Left ventricle myocardium superior (tissue), 1 donor: ENCODE data around the gene SIPA1L3. TPM values are rescaled to one million over a fixed set of nuclear protein-coding genes. Genes with fewer than 3 reads are reported as not detected.
"Not testable (repeated sequence)": the region's sequence is repeated elsewhere in the genome, so short reads cannot be mapped to it uniquely, and the experiment has no call there.

Experiments
- ATAC-seq: fragments of 200-7000 bp; cut with Tn5 transposase; one replicate; pipeline ENCODE4 v1.9.1; 2020; ENCODE audit warnings: mild to moderate bottlenecking, moderate library complexity
- DNase-seq: peaks from one replicate; pipeline ENCODE4 v3.0.0-alpha.2; 2020
- intact Hi-C: fragments of 100-400 bp; cut with micrococcal nuclease; formaldehyde crosslinking; loops from one replicate; pipeline ENCODE4 v1.11.0; 2022
- total RNA-seq: library from RNA; stranded (reverse); fragmentation: NEBNext Ultra II Directional; extraction: Animal tissue kit (Norgen Biotek cat#: 25700); gene quantifications from one replicate; pipeline ENCODE4 v1.2.1, GENCODE V29; 2021
- donor health status: DM: no; HTN: yes; CAD: no; lungs with severe emphysema.

SIPA1L3 gene
- total RNA-seq, 1 donor from 2014 or later, result 10.5 TPM

DNA sequence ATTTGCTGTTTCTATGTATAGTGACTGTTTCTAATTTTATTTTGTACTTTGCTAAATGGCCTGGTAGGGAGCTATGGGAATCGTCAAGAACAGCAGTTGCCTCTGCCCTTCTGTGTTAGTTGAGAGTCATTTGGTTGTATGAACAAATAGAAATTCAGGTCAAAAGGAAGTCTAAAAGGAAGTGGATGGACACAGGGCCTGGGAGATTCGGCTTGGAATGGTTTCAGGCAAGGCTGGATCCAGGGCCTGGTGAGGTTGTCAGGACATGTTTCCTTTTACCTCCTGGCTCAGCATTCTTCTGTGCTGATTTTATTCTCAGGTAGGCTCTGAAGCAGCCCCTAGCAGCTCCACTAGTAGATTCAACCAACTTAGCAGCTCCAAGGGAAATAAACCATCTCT lies 118.9 kb downstream of the SIPA1L3 start:
- ATAC-seq (no peak), DNase-seq (no peak)
- intact Hi-C loops, result no loop called here

GRCh38 chr19:38028913-38029510 lies 122.0 kb downstream of the SIPA1L3 start:
- no peak for DNase-seq
- ATAC-seq, result no peak
- intact Hi-C loops, result no loop called here

DNA sequence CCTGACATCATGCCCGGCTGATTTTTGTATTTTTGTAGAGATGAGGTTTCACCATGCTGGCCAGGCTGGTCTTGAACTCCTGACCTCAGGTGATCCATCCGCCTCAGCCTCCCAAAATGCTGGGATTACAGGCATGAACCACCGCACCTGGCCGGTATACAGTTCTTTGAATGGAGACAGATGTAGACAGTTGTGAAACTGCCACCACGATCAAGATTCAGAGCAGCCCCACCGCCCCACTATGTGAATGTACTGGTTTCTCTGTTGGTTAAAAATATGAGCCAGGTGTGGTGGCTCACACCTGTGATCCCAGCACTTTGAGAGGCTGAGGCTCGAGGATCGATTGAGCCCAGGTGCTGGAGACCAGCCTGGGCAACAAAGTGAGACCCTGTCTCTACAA lies 123.0 kb downstream of the SIPA1L3 start:
- DNase-seq, ATAC-seq, intact Hi-C loops: not testable (repeated sequence)

DNA sequence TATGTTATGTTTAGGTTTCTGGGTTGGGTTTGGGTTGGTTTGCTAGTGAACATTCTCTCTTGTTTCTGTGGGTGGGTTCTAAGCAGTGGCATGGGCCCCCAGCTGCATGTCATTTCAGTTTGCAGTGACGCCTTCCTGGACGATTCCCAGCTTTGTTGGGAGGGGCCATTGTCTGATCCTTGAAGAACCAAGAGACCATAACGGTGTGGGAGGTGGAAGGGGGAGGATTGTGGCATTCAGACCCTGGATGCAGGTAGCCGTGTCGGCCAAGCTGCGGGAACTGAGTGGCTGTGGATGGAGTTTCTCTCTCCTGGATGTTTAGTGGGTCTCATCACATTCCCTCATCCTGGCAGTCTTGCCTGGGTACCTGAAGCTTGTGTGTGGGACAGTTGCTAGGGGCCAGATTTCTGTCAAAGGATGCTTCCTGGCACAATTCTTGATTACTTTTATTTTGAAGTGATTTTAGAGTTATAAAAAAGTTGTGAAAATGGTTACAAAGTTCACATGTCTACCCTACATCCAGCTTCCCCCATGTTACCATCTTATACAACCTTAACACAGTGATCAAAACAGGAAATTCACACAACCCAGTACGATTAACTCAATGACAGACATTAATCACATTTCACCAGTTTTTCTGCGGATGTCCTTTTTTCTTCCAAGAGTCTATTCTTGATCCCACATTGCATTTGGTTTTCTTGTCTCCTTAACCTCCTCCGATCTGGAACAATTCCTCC lies 123.8 kb downstream of the SIPA1L3 start:
- DNase-seq, result no peak
- intact Hi-C loops, result no loop called here
- no peak for ATAC-seq

GRCh38 chr19:38031423-38031770 lies 124.4 kb downstream of the SIPA1L3 start:
- DNase-seq (no peak), ATAC-seq (no peak)
- intact Hi-C loops, result no loop called here

- ATAC-seq (no peak), DNase-seq (no peak)
- intact Hi-C loops, result no loop called here
These were observed 125.1 kb downstream of the SIPA1L3 start for GRCh38 chr19:38032151-38032550.

DNA sequence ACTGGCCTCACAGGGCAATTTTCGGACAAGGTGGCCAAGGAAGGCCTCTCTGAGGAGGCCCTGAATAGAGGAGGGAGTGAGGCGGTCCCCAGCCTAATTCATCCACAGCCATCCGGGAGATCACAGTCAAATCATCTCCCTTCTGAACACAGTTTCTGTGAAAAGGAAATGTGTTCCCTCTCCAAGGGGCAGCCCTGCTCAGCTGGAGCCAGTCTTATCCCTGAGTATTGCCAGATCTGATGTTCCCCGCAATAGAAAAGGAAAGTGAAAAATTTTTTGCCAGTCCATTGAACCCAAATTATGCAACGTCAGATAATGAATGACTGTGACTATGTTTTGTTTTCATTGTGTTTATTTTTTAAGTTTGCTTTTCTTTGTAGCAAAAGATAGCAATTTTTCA lies 125.9 kb downstream of the SIPA1L3 start:
- intact Hi-C loops, result no loop called here
- DNase-seq (no peak), ATAC-seq (no peak)

GRCh38 chr19:38033658-38034491 lies 126.9 kb downstream of the SIPA1L3 start:
- ATAC-seq (no peak), DNase-seq (no peak)
- intact Hi-C loops, result no loop called here

DNA sequence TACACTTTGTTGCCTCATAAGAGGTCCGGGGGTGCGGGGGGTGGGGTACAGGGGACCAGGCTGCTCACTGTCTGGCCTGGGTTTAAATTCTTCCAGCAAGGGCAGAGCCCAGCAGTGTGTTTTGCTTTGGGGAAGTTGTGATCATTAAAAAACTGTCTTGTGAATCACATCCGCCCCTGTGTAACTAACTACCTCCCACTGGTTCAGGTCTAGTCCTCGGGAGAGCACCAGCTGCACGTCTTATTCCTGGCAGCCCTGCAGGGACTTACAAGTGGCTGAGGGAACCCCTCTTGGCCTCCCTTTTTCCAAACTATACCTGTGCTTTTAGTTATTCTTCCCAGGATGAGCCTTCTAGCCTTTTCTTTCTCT lies 127.5 kb downstream of the SIPA1L3 start:
- DNase-seq (no peak), ATAC-seq (no peak)
- intact Hi-C loops, result no loop called here

DNA sequence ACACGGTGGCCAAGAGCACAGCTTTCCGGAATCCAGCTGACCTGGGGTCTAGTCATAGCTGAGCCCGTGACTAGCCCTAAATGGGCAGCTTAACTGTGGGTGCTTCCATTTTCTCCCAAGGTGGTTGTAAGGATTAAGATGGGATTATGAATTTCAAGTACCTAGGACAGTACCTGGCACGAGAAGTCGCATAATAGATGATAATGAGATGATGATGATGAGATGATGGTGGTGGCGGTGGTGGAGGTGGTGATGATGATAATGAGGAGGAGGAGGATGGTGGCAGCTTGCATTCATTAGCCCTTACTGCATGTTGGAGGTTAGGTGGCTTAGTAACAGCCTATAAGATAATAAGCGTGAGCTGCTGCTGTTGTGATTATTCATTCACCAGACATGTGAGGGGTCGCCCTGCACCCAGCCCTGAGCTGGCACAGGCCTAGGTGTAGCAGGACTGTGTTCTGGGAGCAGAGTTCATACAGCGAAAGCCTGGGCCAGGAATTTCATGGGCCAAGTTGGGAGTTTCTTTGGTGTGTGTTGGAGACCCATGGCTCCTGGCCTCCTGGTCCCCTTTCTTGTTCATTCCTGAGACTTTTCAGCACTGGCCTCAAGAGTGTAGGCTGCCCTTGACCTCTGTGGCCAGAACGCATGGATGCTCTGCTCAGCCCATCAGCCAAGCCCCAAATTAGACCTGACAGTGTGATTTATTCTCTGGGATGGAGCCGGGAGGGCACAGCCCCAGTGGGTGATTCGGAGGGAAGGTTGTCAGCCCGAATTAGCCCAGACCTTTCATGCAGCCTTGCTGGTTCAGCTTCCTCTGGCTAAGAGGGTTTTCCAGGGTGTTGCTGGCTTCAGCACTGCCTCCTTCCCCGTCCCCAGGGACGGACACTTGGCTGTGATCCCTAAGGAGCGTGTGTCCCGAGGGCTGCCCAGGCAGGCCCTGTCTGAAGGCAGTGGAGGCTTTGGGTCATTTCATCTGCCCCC lies 128.8 kb downstream of the SIPA1L3 start:
- intact Hi-C loops, result no loop called here
- ATAC-seq (no peak), DNase-seq (no peak)

- peak; percentile 54 for ATAC-seq
- intact Hi-C loops, result no loop called here
- no peak for DNase-seq
These were observed 130.0 kb downstream of the SIPA1L3 start for GRCh38 chr19:38036707-38037611.

GRCh38 chr19:38039966-38040365 lies 133.0 kb downstream of the SIPA1L3 start:
- ATAC-seq, result no peak
- intact Hi-C loops, result no loop called here
- no peak for DNase-seq

- ATAC-seq (no peak), DNase-seq (no peak)
- intact Hi-C loops, result no loop called here
These were observed 135.1 kb downstream of the SIPA1L3 start for GRCh38 chr19:38042132-38042531.

- no peak for ATAC-seq
- DNase-seq, result no peak
- intact Hi-C loops, result no loop called here
These were observed 136.7 kb downstream of the SIPA1L3 start for GRCh38 chr19:38043649-38044144.

DNA sequence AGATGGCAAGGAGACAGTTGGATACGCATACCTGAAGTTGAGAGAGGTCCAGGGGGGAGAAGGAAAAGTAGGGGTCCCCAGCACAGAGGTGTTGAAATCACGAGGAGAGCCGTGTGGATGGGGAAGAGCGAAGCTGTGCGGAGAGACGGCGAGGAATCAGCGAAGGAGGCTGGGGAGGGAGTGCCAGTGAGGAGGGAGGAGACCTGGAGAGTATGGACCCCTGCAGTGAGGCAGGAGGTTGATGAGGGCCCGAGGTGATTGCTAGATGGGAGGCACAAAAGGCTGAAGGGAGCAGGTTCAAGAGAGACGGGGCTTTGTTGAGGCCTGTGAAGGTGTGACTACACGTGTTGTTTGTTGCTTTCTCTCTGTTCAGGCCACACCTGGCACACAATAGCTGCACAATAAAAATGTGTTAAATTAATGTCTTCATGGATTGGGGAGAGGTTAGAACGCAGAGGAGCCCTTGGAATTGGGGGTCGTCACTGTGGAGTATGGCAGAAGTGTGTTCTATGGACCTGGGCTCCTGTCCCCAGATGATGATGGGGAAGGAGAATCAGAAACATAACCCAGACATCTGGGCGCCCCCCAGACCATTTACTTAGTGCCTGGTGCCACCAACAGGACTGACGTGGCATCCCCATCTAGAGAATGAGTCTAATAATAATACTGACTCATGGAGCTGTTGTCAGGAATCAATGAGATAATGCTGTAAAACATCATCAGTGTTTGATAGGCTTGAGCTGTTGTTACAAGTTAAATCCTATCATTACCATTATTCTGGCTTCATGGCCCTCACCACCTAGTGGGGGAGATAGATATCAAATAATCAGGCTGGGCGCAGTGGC lies 137.5 kb downstream of the SIPA1L3 start:
- ATAC-seq (no peak), DNase-seq (no peak)
- intact Hi-C loops, result no loop called here

DNA sequence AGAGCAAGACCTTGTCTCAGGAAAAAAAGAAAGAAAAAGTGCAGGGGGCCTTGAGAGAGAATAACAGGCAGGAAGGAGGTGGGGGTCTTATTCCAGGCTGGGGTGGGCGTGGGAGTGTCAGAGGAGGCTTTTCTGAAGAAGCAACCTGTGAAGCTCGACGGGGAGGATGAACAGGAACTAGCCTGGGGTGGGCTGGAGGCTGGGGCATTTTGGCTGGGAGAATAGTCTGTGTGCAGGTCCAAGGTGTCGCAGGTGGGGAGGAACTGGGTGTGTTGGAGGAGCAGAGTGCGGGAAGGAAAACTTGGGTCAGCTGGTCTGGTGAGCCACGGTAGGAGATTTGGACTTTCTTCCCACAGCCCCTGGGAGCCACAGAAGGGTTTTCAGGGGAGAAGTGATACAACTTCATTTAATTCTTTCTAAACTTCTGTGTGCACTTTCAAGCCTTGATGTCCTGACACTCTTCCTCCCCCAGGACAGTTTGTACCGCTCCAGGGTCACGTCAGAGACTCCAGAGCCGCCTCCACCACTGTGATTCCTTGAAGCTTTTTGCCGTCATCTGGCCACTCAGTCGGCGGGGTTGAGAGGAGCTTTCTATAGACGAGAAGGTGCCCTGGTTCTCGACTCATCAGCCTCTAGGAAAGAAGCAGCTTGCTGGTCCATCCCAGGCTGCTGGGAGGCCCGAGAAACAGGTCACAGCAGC lies 138.7 kb downstream of the SIPA1L3 start:
- ATAC-seq, result no peak
- intact Hi-C loops, result no loop called here
- no peak for DNase-seq
